HepG2 (cell line): ENCODE data around the gene AMZ2. TPM values are rescaled to one million over a fixed set of nuclear protein-coding genes. Genes with fewer than 3 reads are reported as not detected.
A peak's percentile ranks its signal among the peaks of the same experiment; 100 is the strongest.

ENCODE experiments used
- MAFG ChIP-seq: sonication (generic); formaldehyde crosslinking; IDR thresholded peaks from 2 replicates; pipeline ENCODE4 v1.5.1; 2020; ENCODE audit warnings: mild to moderate bottlenecking, missing genetic modification reagents
- MATR3 ChIP-seq: sonication (generic); formaldehyde crosslinking; IDR thresholded peaks from 2 replicates; pipeline ENCODE4 v1.4.0; 2020; ENCODE audit warnings: missing genetic modification reagents
- MAZ ChIP-seq, 2 experiments: sonication (generic) in 1 of 2; formaldehyde crosslinking in 1 of 2; IDR thresholded peaks; 2 replicates each; pipeline versions ENCODE4 v1.5.0 to v1.6.1; 2012 to 2020; ENCODE audit warnings: low read depth in 2 of 2, mild to moderate bottlenecking in 2 of 2, borderline replicate concordance in 1 of 2, improper control_type of control experiment in 1 of 2, low read length in 1 of 2, missing genetic modification reagents in 1 of 2, moderate library complexity in 1 of 2
- RCOR2 ChIP-seq: IDR thresholded peaks from 2 replicates; pipeline ENCODE4 v1.6.1; 2016; ENCODE audit warnings: missing biosample characterization, missing genetic modification reagents
- RXRB ChIP-seq: IDR thresholded peaks from 2 replicates; pipeline ENCODE4 v1.6.1; 2016; ENCODE audit warnings: borderline replicate concordance, missing genetic modification reagents, missing compliant biosample characterization
- SMAD1 ChIP-seq: sonication (generic); formaldehyde crosslinking; IDR thresholded peaks from 2 replicates; pipeline ENCODE4 v1.4.0; 2020; ENCODE audit warnings: missing genetic modification reagents, low read depth, mild to moderate bottlenecking, borderline replicate concordance
- TSC22D2 ChIP-seq: sonication (generic); formaldehyde crosslinking; IDR thresholded peaks from 2 replicates; pipeline ENCODE4 v1.5.1; 2020; ENCODE audit warnings: missing genetic modification reagents, mild to moderate bottlenecking, borderline replicate concordance
- ZC3H13 ChIP-seq: sonication (generic); formaldehyde crosslinking; IDR thresholded peaks from 2 replicates; pipeline ENCODE4 v1.8.1; 2023; ENCODE audit warnings: mild to moderate bottlenecking, missing genetic modification reagents, moderate library complexity
- ZNF24 ChIP-seq: fragments of 450-650 bp; IDR thresholded peaks from 2 replicates; pipeline ENCODE4 v1.6.1; 2017; ENCODE audit warnings: antibody characterized with exemption, mild to moderate bottlenecking
- ZNF510 ChIP-seq: sonication (generic); formaldehyde crosslinking; IDR thresholded peaks from 2 replicates; pipeline ENCODE4 v1.4.0; 2020; ENCODE audit warnings: low read depth, mild to moderate bottlenecking, missing genetic modification reagents
- ZNF546 ChIP-seq: sonication (generic); formaldehyde crosslinking; conservative IDR thresholded peaks from 2 replicates; pipeline ENCODE4 v1.8.1; 2023; ENCODE audit warnings: mild to moderate bottlenecking, missing genetic modification reagents
- ZNF605 ChIP-seq: sonication (generic); formaldehyde crosslinking; IDR thresholded peaks from 2 replicates; pipeline ENCODE4 v1.8.0; 2022; ENCODE audit warnings: mild to moderate bottlenecking, missing genetic modification reagents
- ZNF674 ChIP-seq: sonication (generic); formaldehyde crosslinking; IDR thresholded peaks from 2 replicates; pipeline ENCODE4 v1.5.0; 2020; ENCODE audit warnings: low read depth, mild to moderate bottlenecking, missing genetic modification reagents
- ZSCAN29 ChIP-seq: sonication (generic); formaldehyde crosslinking; conservative IDR thresholded peaks from 2 replicates; pipeline ENCODE4 v1.4.0; 2020; ENCODE audit warnings: mild to moderate bottlenecking, missing genetic modification reagents
- polyA plus RNA-seq, 8 experiments: library from polyadenylated mRNA; depleted of rRNA in 3 of 8; stranded (reverse) in 7 of 8; unstranded in 1 of 8; fragments of >200 nt; fragmentation: Illumina TruSeq in 4 of 8; extraction: Trizol in 4 of 8; gene quantifications; 2 replicates each; pipeline versions ENCODE4 v1.2.1 to v1.2.3, GENCODE V29; 2011 to 2016; ENCODE audit warnings: low read depth in 4 of 8, missing spikeins in 1 of 8, mixed read lengths in 1 of 8; ENCODE audit not compliant: insufficient read depth in 1 of 8
- total RNA-seq, 5 experiments: library from RNA; depleted of rRNA; stranded (reverse); fragments of >200 nt; fragmentation: Illumina TruSeq; extraction: Trizol; gene quantifications; 2 replicates each; pipeline ENCODE4 v1.2.3, GENCODE V29; 2016; ENCODE audit warnings: low read depth in 1 of 5
- TF ChIP-seq, protein P1 (sequence below): sonication (generic); formaldehyde crosslinking; IDR thresholded peaks from 2 replicates; pipeline ENCODE4 v1.9.0; 2021; ENCODE audit warnings: missing genetic modification reagents, borderline replicate concordance
- TF ChIP-seq, protein P2 (sequence below): sonication (generic); formaldehyde crosslinking; IDR thresholded peaks from 2 replicates; pipeline ENCODE4 v1.5.0; 2020; ENCODE audit warnings: missing genetic modification reagents
- TF ChIP-seq, protein P3 (sequence below): sonication (generic); formaldehyde crosslinking; IDR thresholded peaks from 2 replicates; pipeline ENCODE4 v1.8.1; 2023; ENCODE audit warnings: mild to moderate bottlenecking, missing genetic modification reagents, borderline replicate concordance
- TF ChIP-seq, protein P4 (sequence below): sonication (generic); formaldehyde crosslinking; IDR thresholded peaks from 2 replicates; pipeline ENCODE4 v1.4.0; 2020; ENCODE audit warnings: missing genetic modification reagents
- TF ChIP-seq, protein P5 (sequence below): sonication (generic); formaldehyde crosslinking; conservative IDR thresholded peaks from 2 replicates; pipeline ENCODE4 v1.4.0; 2020; ENCODE audit warnings: missing genetic modification reagents

The AMZ2 gene
- total and polyA plus RNA-seq, 2 of the 13 experiments (the other 11 are each of a cell fraction or from before 2014, with no cell fraction given), result 86.9 to 90.2 TPM

DNA sequence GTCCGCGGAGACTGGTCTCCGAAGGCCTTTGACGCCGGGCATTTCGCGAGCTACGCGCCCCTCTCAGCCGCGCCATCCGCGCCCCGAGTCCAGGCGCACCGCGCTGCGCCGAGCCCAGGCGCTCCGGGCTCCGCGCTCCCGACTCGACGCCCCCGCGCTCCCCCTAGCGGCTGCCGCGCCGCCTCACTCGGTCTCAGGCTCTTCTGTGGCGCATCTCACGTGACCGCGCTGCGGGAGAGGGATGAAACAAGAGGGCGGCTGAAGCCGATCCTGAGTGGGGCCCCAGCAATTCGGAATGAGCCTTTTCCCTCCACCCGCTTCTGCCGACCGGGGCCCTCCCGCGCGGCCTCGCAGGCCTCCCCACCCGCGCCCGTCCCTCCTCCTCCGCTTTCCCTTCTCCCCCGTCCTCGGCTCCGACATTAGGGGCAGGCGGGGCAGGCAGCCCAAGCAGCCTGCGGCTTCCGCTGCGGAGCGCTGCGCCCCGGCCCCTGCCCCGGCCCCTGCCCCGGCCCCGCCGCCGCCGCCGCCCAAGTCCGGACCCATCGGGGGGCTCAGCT, 42.5 kb upstream of the AMZ2 start (continued):
- no peak for TF ChIP-seq TSC22D2 (CRISPR knock-in tag)
- TF ChIP-seq SMAD1 (CRISPR knock-in tag), result peak; percentile 44; the same call in 1 of the 2 replicates
- peak; percentile 71 for TF ChIP-seq RXRB (CRISPR knock-in tag)
- TF ChIP-seq, protein P1, sequence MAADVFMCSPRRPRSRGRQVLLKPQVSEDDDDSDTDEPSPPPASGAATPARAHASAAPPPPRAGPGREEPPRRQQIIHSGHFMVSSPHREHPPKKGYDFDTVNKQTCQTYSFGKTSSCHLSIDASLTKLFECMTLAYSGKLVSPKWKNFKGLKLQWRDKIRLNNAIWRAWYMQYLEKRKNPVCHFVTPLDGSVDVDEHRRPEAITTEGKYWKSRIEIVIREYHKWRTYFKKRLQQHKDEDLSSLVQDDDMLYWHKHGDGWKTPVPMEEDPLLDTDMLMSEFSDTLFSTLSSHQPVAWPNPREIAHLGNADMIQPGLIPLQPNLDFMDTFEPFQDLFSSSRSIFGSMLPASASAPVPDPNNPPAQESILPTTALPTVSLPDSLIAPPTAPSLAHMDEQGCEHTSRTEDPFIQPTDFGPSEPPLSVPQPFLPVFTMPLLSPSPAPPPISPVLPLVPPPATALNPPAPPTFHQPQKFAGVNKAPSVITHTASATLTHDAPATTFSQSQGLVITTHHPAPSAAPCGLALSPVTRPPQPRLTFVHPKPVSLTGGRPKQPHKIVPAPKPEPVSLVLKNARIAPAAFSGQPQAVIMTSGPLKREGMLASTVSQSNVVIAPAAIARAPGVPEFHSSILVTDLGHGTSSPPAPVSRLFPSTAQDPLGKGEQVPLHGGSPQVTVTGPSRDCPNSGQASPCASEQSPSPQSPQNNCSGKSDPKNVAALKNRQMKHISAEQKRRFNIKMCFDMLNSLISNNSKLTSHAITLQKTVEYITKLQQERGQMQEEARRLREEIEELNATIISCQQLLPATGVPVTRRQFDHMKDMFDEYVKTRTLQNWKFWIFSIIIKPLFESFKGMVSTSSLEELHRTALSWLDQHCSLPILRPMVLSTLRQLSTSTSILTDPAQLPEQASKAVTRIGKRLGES, result no peak
- TF ChIP-seq, protein P2, sequence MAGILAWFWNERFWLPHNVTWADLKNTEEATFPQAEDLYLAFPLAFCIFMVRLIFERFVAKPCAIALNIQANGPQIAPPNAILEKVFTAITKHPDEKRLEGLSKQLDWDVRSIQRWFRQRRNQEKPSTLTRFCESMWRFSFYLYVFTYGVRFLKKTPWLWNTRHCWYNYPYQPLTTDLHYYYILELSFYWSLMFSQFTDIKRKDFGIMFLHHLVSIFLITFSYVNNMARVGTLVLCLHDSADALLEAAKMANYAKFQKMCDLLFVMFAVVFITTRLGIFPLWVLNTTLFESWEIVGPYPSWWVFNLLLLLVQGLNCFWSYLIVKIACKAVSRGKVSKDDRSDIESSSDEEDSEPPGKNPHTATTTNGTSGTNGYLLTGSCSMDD (CRISPR knock-in tag), result no peak
- TF ChIP-seq MAZ (IDR thresholded peaks at IDR 0.05; ENCODE audit: borderline replicate concordance, low read depth, low read length), result peak; percentile 79
- peak; percentile 98 for TF ChIP-seq MAZ (CRISPR knock-in tag; IDR thresholded peaks at IDR 0.05; ENCODE audit: low read depth)
- TF ChIP-seq, protein P3, sequence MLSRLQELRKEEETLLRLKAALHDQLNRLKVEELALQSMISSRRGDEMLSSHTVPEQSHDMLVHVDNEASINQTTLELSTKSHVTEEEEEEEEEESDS (CRISPR knock-in tag), result no peak
- no peak for TF ChIP-seq ZNF674 (CRISPR knock-in tag)
- TF ChIP-seq ZNF24, result no peak
- no peak for TF ChIP-seq MATR3 (CRISPR knock-in tag)
- TF ChIP-seq, protein P4, sequence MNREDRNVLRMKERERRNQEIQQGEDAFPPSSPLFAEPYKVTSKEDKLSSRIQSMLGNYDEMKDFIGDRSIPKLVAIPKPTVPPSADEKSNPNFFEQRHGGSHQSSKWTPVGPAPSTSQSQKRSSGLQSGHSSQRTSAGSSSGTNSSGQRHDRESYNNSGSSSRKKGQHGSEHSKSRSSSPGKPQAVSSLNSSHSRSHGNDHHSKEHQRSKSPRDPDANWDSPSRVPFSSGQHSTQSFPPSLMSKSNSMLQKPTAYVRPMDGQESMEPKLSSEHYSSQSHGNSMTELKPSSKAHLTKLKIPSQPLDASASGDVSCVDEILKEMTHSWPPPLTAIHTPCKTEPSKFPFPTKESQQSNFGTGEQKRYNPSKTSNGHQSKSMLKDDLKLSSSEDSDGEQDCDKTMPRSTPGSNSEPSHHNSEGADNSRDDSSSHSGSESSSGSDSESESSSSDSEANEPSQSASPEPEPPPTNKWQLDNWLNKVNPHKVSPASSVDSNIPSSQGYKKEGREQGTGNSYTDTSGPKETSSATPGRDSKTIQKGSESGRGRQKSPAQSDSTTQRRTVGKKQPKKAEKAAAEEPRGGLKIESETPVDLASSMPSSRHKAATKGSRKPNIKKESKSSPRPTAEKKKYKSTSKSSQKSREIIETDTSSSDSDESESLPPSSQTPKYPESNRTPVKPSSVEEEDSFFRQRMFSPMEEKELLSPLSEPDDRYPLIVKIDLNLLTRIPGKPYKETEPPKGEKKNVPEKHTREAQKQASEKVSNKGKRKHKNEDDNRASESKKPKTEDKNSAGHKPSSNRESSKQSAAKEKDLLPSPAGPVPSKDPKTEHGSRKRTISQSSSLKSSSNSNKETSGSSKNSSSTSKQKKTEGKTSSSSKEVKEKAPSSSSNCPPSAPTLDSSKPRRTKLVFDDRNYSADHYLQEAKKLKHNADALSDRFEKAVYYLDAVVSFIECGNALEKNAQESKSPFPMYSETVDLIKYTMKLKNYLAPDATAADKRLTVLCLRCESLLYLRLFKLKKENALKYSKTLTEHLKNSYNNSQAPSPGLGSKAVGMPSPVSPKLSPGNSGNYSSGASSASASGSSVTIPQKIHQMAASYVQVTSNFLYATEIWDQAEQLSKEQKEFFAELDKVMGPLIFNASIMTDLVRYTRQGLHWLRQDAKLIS, result 0 out of 2 replicates have a peak, but pooled peaks have one; percentile 55
- TF ChIP-seq ZSCAN29 (CRISPR knock-in tag), result no peak
- no peak for TF ChIP-seq ZC3H13 (CRISPR knock-in tag)
- TF ChIP-seq, protein P5, sequence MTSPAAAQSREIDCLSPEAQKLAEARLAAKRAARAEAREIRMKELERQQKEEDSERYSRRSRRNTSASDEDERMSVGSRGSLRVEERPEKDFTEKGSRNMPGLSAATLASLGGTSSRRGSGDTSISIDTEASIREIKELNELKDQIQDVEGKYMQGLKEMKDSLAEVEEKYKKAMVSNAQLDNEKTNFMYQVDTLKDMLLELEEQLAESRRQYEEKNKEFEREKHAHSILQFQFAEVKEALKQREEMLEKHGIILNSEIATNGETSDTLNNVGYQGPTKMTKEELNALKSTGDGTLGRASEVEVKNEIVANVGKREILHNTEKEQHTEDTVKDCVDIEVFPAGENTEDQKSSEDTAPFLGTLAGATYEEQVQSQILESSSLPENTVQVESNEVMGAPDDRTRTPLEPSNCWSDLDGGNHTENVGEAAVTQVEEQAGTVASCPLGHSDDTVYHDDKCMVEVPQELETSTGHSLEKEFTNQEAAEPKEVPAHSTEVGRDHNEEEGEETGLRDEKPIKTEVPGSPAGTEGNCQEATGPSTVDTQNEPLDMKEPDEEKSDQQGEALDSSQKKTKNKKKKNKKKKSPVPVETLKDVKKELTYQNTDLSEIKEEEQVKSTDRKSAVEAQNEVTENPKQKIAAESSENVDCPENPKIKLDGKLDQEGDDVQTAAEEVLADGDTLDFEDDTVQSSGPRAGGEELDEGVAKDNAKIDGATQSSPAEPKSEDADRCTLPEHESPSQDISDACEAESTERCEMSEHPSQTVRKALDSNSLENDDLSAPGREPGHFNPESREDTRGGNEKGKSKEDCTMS, result no peak
- 0 out of 2 replicates have a peak, but pooled peaks have one; percentile 15 for TF ChIP-seq MAFG (CRISPR knock-in tag)
- TF ChIP-seq ZNF605 (CRISPR knock-in tag), result peak; percentile 60; the same call in 1 of the 2 replicates
- no peak for TF ChIP-seq ZNF510
- TF ChIP-seq ZNF546 (CRISPR knock-in tag), result no peak
- TF ChIP-seq RCOR2 (CRISPR knock-in tag), result peak; percentile 71; the same call in 1 of the 2 replicates
